Measurements from ENCODE around the gene SRSF3.
"Not testable (repeated sequence)": the region's sequence is repeated elsewhere in the genome, so short reads cannot be mapped to it uniquely, and the experiment has no call there.

Gene SRSF3

DNA sequence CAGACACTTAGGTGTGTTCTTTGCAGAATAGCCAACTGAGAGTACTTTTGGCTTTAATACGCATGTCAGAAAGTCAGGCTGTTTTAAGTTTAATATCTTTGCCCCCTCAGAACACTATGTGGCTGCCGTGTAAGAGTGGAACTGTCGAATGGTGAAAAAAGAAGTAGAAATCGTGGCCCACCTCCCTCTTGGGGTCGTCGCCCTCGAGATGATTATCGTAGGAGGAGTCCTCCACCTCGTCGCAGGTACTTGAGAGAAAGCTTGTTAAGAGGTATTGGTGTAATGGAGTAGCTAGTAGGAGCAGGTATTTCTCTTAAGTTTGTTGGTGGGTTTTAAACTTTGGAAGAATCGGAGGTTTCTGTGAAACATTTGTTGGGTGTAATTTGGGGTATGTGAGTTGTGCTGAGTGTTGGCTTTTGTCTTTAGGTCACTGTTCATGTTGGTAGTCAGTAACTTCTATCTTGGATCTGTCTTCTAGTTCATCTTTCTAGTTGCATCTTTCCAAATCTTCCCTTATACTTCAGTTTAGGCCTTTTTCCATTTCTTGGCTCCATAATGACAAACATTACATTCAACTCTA is 4.7 kb downstream of the SRSF3 start:
- Histone ChIP-seq H3K27ac (ENCODE audit: low read depth, low read length) (no peak overlapping the region), H3K79me2 (ENCODE audit: insufficient read depth, low read length) (peaks cover 96% of the 10 kb centered on the region), H3K9ac (ENCODE audit: low read length) (no peak overlapping the region), H3K9me2 (replicated peaks; ENCODE audit: insufficient read depth, low read length) (no peaks in the 10 kb centered on the region), H2AFZ (ENCODE audit: low read depth, low read length, severe bottlenecking) (no peak overlapping the region), H3F3A (ENCODE audit: insufficient read depth) (peaks cover 96% of the 10 kb centered on the region), H3K9me3 (ENCODE audit: insufficient read depth, low read length) (no peaks in the 10 kb centered on the region), H4K20me1 (ENCODE audit: low read depth, low read length) (peaks cover 91% of the 10 kb centered on the region), H3K36me3 (ENCODE audit: low read length) (peaks cover 91% of the 10 kb centered on the region), H3K4me2 (ENCODE audit: low read depth, low read length, poor library complexity, severe bottlenecking) (peak overlapping the region; percentile 76), H3K4me3 (ENCODE audit: insufficient read depth, low read length, poor library complexity, severe bottlenecking) (no peak overlapping the region), H3K27me3 (ENCODE audit: low read length) (no peaks in the 10 kb centered on the region)
- TF ChIP-seq EZH2phosphoT487 (conservative IDR thresholded peaks at IDR 0.05; ENCODE audit: low read length), result no peak
- TF ChIP-seq, protein P1, sequence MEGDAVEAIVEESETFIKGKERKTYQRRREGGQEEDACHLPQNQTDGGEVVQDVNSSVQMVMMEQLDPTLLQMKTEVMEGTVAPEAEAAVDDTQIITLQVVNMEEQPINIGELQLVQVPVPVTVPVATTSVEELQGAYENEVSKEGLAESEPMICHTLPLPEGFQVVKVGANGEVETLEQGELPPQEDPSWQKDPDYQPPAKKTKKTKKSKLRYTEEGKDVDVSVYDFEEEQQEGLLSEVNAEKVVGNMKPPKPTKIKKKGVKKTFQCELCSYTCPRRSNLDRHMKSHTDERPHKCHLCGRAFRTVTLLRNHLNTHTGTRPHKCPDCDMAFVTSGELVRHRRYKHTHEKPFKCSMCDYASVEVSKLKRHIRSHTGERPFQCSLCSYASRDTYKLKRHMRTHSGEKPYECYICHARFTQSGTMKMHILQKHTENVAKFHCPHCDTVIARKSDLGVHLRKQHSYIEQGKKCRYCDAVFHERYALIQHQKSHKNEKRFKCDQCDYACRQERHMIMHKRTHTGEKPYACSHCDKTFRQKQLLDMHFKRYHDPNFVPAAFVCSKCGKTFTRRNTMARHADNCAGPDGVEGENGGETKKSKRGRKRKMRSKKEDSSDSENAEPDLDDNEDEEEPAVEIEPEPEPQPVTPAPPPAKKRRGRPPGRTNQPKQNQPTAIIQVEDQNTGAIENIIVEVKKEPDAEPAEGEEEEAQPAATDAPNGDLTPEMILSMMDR (IDR thresholded peaks at IDR 0.05; ENCODE audit: insufficient read depth, low read length, poor library complexity, severe bottlenecking), result no peak

DNA sequence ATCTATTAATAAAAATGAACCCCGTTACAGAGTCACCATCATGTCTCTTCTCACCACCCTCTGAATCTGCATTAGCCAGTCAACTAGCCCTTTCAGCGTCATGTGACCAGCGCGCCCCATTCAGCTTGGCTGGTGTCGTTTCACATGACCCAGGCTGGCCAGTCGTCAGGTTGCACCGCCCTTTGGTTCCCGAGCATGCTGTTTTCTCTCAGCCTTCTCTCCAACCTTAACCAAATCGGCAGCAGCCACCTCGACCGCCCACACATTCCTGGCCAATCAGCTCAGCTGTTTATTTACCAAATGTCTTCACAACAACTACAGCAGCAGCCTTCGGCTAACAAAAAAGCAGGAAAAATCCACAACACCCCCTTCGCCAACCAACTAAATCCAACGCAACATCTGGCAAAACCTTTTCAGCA is 5.6 kb downstream of the SRSF3 start:
- H3K9me2 ChIP-seq (replicated peaks; ENCODE audit: insufficient read depth, low read length), result no peaks in the 10 kb centered on the region
- TF ChIP-seq EZH2phosphoT487 (conservative IDR thresholded peaks at IDR 0.05; ENCODE audit: low read length), result no peak
- TF ChIP-seq, protein P1 (IDR thresholded peaks at IDR 0.05; ENCODE audit: insufficient read depth, low read length, poor library complexity, severe bottlenecking), result no peak
- peaks cover 98% of the 10 kb centered on the region for H4K20me1 ChIP-seq (ENCODE audit: low read depth, low read length)
- H3K79me2 ChIP-seq (ENCODE audit: insufficient read depth, low read length), result peaks cover 100% of the 10 kb centered on the region
- H3K27me3 ChIP-seq (ENCODE audit: low read length), result no peaks in the 10 kb centered on the region
- no peaks in the 10 kb centered on the region for H3K9me3 ChIP-seq (ENCODE audit: insufficient read depth, low read length)
- H3K27ac ChIP-seq (ENCODE audit: low read depth, low read length), result no peak overlapping the region
- peak overlapping the region; percentile 76 for H3K4me2 ChIP-seq (ENCODE audit: low read depth, low read length, poor library complexity, severe bottlenecking)
- H2AFZ ChIP-seq (ENCODE audit: low read depth, low read length, severe bottlenecking), result no peak overlapping the region
- H3F3A ChIP-seq (ENCODE audit: insufficient read depth), result peaks cover 99% of the 10 kb centered on the region
- H3K9ac ChIP-seq (ENCODE audit: low read length), result no peak overlapping the region
- H3K4me3 ChIP-seq (ENCODE audit: insufficient read depth, low read length, poor library complexity, severe bottlenecking), result no peak overlapping the region
- peaks cover 98% of the 10 kb centered on the region for H3K36me3 ChIP-seq (ENCODE audit: low read length)

DNA sequence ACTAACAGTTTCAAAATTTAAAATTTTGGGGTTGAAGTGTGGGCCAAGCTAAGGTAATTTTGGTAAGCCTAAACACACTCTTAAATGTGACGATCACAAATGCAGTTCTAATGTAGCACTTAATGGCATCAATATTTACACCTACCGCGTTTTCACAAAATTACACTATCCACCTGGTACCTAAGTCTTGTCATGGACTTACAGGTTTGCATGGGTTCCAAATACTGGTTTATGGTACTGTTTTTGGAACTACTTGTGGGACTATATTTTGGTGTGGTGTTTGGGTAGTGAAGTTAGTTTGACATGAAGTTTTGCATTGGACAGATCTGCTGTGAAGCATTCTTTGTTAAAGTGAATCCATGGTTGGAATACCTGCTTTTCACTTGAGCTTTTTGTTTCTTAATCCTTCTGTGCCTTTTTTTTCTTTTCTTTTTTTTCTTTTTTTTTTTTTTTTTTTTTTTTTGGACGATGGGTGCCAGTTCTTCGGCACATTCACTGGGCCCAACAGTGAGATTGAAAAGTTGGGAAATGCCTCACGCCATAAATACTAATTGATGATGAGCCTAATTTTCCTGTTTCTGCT is 6.5 kb downstream of the SRSF3 start:
- Histone ChIP-seq H3K27ac (ENCODE audit: low read depth, low read length) (no peak overlapping the region), H3F3A (ENCODE audit: insufficient read depth) (peaks cover 99% of the 10 kb centered on the region)

GRCh38 chr6:36601818-36602217 is 7.7 kb downstream of the SRSF3 start:
- Histone ChIP-seq H3K36me3 (ENCODE audit: low read length) (peaks cover 95% of the 10 kb centered on the region), H4K20me1 (ENCODE audit: low read depth, low read length) (peaks cover 93% of the 10 kb centered on the region), H3K79me2 (ENCODE audit: insufficient read depth, low read length) (peaks cover 94% of the 10 kb centered on the region), H3F3A (ENCODE audit: insufficient read depth) (peaks cover 99% of the 10 kb centered on the region)
- H3K9me3 ChIP-seq (ENCODE audit: insufficient read depth, low read length); H3K27ac ChIP-seq (ENCODE audit: low read depth, low read length); H3K9me2 ChIP-seq (replicated peaks; ENCODE audit: insufficient read depth, low read length); H3K4me2 ChIP-seq (ENCODE audit: low read depth, low read length, poor library complexity, severe bottlenecking); H3K9ac ChIP-seq (ENCODE audit: low read length); H3K4me3 ChIP-seq (ENCODE audit: insufficient read depth, low read length, poor library complexity, severe bottlenecking); H2AFZ ChIP-seq (ENCODE audit: low read depth, low read length, severe bottlenecking); H3K27me3 ChIP-seq (ENCODE audit: low read length): not testable (repeated sequence)

More for the DNA sequence above, 6.5 kb downstream of the SRSF3 start:
- Histone ChIP-seq H3K36me3 (ENCODE audit: low read length) (peaks cover 98% of the 10 kb centered on the region), H3K27me3 (ENCODE audit: low read length) (no peaks in the 10 kb centered on the region), H3K79me2 (ENCODE audit: insufficient read depth, low read length) (peaks cover 100% of the 10 kb centered on the region), H2AFZ (ENCODE audit: low read depth, low read length, severe bottlenecking) (no peak overlapping the region), H3K9me2 (replicated peaks; ENCODE audit: insufficient read depth, low read length) (no peaks in the 10 kb centered on the region), H3K9ac (ENCODE audit: low read length) (no peak overlapping the region), H3K9me3 (ENCODE audit: insufficient read depth, low read length) (no peaks in the 10 kb centered on the region), H4K20me1 (ENCODE audit: low read depth, low read length) (peaks cover 98% of the 10 kb centered on the region), H3K4me3 (ENCODE audit: insufficient read depth, low read length, poor library complexity, severe bottlenecking) (no peak overlapping the region), H3K4me2 (ENCODE audit: low read depth, low read length, poor library complexity, severe bottlenecking) (peak overlapping the region; percentile 76)
- TF ChIP-seq, protein P1 (IDR thresholded peaks at IDR 0.05; ENCODE audit: insufficient read depth, low read length, poor library complexity, severe bottlenecking), result no peak
- no peak for TF ChIP-seq EZH2phosphoT487 (conservative IDR thresholded peaks at IDR 0.05; ENCODE audit: low read length)

Data from SU-DHL-6 (cell line).